HT1080 (cell line): ENCODE data around the gene MMP7. TPM values are rescaled to one million over a fixed set of nuclear protein-coding genes. Genes with fewer than 3 reads are reported as not detected.
"Not testable (repeated sequence)": the region's sequence is repeated elsewhere in the genome, so short reads cannot be mapped to it uniquely, and the experiment has no call there.

Experiments used
- DNase-seq: peaks from one replicate; pipeline ENCODE4 v3.0.0-alpha.2; 2015; ENCODE audit warnings: low read depth
- total RNA-seq: library from RNA; depleted of rRNA; stranded (reverse); fragments of >200 nt; shearing (Covaris generic); gene quantifications from 2 replicates; pipeline ENCODE4 v1.2.3, GENCODE V29; 2014

Gene MMP7
- total RNA-seq, 1 experiment from 2014 or later, result not detected

- DNase-seq, result no peak
Observed at GRCh38 chr11:102544594-102544993, 14.0 kb upstream of the MMP7 start.

DNA sequence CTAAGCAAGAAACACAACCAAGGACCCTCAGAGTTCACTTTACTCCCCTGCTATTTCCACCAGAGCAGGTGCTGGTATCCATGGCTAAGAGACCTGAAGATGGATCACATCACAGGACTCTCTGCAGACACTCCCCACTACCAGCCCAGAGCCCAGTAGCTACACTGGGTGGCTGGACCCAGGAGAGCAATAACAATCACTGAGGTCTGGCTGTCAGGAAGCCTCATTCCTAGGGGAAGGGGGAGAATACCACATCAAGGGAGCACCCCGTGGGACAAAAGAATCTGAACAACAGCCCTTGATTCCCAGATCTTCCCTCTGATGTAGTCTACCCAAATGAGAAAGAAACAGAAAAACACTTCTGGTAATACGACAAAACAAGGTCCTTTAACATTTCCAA lies 9.0 kb upstream of the MMP7 start:
- DNase-seq, result no peak

DNA sequence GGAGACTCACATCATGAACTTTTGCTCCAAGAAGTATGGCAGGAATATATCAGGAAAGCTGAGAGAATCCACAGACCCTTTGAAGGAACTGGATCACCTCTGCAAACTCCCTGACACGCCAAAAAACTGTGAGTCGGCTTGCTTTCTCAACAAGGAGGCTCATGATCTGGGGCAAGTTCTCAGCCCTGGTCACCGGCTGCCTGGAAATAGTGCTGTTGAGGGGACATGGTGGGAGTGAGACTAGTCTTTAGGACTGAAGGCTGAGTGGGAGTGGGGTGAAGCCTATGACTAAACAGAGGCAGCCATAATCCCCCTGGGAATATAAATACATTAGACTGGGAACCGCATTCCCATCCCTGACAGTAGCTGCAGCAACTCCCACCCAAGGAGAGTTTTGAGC lies 8.4 kb upstream of the MMP7 start:
- no peak for DNase-seq

- no peak for DNase-seq
Observed at GRCh38 chr11:102534261-102534872, 3.8 kb upstream of the MMP7 start.

GRCh38 chr11:102528618-102529017 lies 1.9 kb downstream of the MMP7 start:
- DNase-seq, result no peak

DNA sequence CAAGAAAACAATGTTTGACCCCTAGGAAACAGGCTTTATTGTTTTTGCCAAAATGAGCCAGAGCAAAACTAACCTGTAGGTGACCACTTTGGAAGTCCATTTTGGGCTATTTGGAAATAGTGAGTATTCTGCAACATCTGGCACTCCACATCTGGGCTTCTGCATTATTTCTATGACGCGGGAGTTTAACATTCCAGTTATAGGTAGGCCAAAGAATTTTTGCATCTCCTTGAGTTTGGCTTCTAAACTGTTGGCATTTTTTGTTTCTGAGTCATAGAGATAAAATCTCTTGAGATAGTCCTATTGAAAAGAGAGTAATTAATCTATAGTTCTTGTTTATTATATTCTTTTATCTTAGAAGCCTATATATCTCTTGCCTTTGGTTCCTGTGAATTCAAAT lies 2.9 kb downstream of the MMP7 start:
- no peak for DNase-seq

- DNase-seq, result no peak
Observed at GRCh38 chr11:102527041-102527440, 3.5 kb downstream of the MMP7 start.

- DNase-seq, result no peak
Observed at GRCh38 chr11:102523887-102524286, 6.7 kb downstream of the MMP7 start.

GRCh38 chr11:102523189-102523570 lies 7.4 kb downstream of the MMP7 start:
- no peak for DNase-seq

DNA sequence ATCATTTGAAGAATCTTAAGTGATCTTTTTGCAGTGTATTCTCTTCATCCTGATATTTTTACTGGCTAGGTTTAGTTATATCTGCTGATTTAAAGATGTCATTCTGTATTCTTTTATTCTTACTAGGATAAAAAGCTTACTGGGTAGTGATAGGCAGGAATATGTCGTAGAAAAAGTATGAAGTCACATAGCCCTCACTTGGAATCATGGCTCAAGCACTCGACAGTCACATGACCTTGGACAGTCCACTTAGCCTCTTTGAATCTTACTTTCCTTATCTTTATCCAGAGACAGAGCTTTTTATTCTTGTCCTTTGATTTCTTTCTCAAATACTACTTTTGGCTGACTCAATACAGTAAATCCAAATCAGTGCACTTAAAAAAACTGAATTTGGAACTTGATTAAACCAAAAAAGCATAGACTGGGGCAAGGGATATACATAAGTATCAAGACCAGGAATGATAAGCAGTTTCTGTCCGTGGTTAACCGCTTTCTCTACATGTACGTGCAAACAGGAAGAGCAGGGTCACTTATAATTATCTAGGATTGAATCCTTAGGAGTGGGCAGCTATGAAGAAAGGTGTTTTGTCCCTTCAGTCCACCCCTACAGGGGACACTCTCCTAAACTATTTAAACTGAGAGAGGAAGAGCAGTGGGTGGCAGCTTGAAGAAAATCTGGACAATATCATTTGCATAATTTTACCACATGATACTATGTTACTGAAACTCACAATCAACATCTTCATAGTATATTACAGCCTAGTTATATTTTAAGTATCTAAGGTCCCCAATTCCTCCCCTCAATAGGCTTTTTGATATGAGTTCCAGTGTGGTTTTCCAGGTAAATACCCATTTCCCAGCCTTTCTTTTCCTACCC lies 8.0 kb downstream of the MMP7 start:
- DNase-seq, result no peak

GRCh38 chr11:102521121-102521520 lies 9.4 kb downstream of the MMP7 start:
- DNase-seq, result no peak

DNA sequence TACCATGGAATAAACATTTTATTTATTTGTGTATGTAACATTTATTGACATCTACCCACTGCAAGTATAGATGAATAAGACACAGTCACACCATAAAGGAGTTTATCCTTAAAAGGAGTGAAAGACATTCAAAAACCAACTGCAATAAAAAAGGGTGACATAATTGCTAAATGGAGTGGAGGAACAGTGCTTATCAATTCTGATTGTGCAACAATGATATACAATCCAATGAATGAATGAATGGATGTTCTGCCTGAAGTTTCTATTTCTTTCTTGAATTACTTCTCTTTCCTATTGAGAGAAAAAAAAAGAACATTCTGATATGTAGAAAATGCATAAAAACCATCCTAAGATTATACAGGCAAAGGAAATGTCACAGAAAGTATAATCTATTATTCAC lies 10.0 kb downstream of the MMP7 start:
- DNase-seq, result no peak

GRCh38 chr11:102518296-102519094 lies 12.1 kb downstream of the MMP7 start:
- no peak for DNase-seq

- no peak for DNase-seq
Observed at GRCh38 chr11:102517670-102518069, 12.9 kb downstream of the MMP7 start.

GRCh38 chr11:102516179-102516578 lies 14.4 kb downstream of the MMP7 start:
- no peak for DNase-seq

GRCh38 chr11:102513869-102514268 lies 16.7 kb downstream of the MMP7 start:
- DNase-seq, result no peak

DNA sequence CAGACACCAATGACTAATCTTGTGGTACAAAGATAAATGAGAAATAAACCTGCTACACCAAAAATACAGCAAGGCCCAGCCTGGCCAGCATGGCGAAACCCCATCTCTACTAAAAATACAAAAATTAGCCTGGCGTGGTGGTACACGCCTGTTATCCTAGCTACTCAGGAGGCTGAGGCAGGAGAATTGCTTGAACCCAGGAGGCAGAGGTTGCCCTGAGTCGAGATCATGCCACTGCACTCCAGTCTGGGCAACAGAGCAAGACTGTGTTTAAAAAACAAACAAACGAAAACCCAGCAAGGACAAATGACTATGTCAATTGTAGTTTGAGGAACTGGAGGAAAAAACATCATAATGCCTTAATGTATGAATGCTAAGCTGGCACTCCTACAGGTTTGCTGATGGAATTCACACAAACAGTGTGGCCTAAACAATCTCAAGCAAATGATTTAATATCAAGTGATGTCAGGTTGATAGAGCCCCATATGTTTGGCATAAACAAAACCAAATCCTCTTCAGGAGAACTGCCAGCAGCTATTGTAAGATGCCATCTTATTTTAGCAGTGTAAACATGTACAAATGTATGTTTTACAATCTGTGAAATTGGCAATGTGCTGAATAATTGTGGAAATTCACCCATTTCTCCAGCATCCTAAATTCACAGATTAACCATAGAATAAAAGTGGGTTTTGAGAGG lies 20.0 kb downstream of the MMP7 start:
- DNase-seq, result no peak

GRCh38 chr11:102502831-102503230 lies 27.7 kb downstream of the MMP7 start:
- not testable (repeated sequence) for DNase-seq

DNA sequence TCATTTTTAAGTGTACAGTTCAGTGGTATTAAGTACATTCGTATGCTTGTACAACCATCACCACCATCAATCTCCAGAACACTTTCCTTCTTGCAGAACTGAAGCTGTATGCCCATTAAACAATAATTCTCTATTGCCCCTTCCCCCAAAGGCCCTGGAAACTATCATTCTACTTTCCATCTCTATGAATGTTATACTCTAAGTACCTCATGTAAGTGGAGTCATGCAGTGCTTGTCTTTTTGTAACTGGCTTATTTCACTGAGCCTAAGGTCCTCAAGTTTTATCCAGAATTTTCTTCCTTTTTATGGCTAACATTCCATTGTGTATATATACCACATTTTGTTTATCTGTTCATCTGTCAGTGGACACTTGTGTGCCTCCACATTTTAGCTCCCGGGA lies 29.7 kb downstream of the MMP7 start:
- DNase-seq, result no peak

GRCh38 chr11:102499931-102500330 lies 30.6 kb downstream of the MMP7 start:
- DNase-seq, result no peak

DNA sequence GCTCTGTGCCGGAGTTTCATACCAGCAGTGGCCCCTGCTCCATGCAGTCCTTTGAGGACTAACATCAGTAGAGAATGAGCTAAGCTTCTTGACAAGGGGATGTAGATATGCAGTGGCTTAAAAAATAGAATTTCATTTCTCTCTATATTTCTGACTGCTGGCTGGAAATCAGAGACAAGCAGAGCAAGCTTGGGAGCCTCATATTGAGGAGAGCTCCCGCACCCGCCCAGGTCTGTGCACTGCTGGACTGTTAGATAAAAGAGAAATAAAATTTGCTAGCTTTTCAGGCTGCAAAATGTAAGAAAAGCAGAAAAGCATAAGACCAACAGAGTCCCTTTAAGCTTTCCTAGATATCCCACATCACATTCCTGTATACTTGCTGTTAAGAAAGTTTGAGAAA lies 31.4 kb downstream of the MMP7 start:
- DNase-seq, result no peak

DNA sequence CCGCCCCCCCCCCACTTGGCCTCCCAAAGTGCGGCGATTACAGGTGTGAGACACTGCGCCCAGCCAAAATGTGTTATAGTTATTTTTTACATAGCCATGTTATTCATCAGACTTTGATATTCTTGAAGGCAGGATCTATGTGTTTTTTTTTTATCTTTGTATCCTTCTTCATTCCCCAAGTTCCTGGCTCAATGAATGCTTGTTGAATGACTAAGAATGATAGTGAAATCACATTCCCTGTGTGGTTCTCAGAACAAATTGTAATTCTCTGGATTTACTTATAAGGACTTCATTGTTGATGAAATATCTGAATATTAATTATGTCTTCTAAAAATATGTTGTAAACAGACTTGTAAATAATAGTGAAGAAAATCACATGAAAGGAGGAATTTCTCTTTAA lies 33.5 kb downstream of the MMP7 start:
- peak; percentile 23 for DNase-seq
